NCI-H69 (cell line): ENCODE results near the gene SPR.
A peak's percentile ranks its signal among the peaks of the same experiment; 100 is the strongest.
"Not testable (repeated sequence)": the region's sequence is repeated elsewhere in the genome, so short reads cannot be mapped to it uniquely, and the experiment has no call there.

Experiments
- DNase-seq: peaks from one replicate; lab custom pipeline; 2025; lab: John Stamatoyannopoulos, UW

The SPR gene

DNA sequence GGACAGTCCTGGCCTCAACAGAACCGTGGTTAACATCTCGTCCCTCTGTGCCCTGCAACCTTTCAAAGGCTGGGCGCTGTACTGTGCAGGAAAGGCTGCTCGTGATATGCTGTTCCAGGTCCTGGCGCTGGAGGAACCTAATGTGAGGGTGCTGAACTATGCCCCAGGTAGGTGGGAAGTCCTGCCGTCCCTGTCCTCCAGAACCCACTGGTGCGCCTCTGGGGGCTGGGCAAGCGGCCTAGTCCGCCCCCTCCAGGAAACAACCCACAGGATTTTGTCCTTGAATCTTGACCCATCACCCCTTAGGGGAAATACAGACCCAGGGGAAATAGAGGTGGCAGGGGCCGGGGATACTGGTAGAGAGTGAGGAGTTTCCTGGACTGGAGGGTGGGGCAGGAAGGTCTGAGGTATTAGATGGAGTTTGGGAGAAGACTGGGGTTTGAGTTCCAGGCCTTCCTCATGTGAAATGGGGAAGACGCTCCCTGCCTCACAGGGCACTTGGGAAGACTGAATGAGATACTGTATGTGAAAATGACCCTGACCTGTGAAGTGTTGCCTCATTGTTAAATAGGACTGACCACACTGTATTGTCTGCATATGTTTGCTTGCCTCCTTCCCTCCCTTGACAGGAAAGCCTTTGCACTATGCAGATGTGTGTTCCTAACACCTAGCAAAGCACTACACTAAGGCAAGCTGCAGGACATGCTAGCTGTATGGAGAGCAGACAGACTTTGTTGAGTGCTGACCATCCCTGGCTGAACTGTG lies 1.4 kb downstream of the SPR start:
- no peak for DNase-seq

DNA sequence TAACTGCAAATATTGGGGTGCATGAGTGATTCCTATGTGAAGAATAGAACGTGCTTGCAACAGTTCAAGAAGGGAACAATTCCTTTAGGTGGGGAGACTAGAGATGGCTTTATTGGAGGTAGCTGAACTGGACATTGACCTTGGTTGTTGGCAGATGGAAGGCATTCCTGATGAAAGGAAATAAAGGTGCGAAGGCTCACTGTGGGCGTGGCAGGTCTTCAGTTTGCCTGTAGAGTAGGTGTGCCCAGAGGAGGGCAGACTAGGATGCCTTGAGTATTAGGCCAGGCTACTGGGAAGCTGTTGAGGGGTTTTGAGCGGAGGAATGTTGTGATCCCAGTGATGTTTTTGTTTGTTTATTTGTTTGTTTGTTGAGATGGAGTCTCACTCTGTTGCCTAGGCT lies 2.8 kb downstream of the SPR start:
- no peak for DNase-seq

DNA sequence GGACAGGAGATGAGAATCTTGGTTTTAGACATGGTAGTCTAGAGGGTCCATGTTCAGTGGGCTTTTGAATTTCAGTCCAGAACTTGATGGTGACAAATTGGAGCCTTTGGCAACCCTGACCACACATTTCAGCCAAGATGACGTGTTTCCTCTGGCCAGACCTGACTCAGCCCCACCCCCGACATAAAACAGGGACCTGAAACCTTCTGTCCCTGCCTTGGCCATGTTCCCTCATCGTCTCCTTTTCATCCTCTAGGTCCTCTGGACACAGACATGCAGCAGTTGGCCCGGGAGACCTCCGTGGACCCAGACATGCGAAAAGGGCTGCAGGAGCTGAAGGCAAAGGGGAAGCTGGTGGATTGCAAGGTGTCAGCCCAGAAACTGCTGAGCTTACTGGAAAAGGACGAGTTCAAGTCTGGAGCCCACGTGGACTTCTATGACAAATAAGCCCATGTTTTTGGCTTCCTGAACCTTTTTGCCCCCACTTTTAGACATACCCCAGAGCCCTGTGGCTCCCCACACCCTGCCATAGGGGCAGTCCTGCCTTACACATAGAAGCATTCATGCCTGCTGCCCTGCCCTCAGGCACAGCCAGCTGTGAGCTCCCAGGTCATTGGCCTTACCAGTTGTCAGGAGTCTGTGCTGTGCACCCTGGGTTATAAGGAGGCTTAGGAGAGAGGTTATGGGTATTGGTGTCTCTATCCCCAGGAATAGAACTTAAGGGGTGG lies 4.0 kb downstream of the SPR start:
- no peak for DNase-seq

DNA sequence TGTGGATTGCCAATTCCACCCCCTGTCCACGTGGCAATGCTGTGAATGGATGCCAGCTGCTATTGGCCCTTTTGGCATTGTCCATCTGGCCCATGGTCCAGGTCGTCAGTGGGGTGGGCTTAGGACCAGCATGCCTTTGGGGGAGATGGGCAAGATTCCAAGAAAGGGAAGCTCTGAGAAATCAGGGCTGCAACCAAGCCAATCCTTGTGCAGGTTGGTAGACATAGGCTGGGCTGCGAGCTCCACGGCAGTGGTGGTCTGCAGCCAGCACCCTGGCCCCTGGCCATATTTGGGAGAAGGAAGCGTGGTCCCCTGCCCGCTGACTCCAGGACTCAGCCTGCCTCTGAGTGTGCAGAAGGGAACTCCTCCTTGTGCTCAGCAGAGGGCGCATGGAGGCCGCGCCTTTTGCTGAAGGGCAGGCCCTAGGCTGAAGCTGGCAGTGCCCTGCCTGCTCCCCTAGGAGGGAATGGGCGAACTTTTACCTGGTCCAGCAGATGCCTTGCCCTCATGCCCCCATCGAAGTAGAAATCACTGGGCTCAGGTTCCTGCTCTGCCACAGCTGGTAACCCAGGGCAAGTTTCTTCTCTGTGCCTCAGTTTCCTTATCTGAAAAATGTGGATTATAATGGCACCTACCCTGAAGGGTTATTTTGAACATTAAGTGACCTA lies 5.4 kb downstream of the SPR start:
- peak; percentile 69 for DNase-seq

DNA sequence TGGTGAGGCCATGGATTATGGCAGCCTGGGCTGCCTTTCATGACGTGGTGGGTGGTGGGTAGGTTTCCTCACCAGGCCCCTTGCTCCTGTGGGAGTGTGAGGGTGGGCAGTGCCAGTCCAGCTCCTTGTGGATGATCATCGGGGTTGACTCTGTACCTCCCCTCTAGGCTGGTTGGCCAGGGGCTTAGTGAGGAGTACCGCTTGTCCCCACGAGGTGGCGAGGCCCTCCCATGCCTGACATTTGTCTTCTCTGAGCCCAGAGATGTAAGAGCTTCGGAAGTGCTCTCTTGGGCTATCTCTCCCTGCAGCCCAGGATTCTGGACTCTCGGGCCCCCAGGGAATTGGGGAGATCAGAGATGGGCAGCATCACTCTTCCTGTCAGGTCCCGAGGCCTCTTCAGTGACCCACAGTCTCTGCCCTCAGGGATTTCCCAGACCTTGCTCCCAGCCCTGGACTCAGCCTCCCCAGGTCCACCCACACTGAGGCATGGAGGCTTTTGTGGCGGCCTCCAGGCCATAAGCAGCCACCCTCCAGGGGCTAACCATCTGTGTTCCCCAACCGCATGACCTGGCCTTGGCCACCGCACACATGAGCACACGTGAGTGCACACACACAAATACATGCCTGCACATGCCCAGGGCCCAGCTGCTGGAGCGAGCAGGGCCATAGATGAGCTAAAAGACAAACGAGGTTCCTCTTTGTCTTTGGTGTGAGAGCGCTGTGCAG lies 6.5 kb downstream of the SPR start:
- DNase-seq, result peak; percentile 66

DNA sequence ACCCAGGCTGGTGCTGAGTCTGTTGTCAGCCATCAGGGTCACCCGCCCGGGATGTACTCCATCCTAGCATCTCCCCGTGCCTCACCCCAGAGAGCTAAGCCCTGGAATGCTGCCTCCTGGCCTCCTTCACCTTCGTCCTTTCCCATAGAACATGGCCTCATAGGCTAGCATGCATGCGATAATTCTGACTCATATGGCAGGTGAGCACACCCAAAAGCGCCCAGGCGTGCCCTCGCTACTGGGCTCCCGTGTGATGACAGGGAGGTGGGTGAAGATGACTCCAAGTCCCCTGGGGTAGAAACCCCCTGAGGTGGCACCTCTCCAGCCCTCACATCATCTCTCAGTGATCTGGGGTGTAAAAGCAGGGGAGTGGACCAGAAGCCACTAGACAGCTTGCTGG lies 7.3 kb downstream of the SPR start:
- DNase-seq, result no peak

DNA sequence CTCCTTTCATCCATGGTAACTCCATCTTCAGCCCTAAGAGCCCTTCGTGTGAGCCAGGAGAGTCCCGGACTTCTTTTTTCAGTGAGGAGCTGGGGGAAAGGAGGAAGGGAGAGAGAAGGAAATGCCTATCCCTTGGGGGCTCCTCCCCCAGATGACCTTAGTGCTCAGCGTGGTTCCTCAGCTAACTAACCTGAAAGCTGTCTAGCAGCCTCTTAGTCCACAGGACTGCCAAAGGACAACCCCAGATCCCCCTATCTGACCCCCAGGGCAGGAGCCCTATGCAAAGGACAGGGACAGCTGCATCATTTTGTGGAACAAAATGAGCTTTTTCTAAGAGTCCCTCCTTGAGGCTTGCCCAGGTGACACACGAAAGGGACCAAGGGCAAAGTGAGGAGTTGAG lies 7.9 kb downstream of the SPR start:
- no peak for DNase-seq

DNA sequence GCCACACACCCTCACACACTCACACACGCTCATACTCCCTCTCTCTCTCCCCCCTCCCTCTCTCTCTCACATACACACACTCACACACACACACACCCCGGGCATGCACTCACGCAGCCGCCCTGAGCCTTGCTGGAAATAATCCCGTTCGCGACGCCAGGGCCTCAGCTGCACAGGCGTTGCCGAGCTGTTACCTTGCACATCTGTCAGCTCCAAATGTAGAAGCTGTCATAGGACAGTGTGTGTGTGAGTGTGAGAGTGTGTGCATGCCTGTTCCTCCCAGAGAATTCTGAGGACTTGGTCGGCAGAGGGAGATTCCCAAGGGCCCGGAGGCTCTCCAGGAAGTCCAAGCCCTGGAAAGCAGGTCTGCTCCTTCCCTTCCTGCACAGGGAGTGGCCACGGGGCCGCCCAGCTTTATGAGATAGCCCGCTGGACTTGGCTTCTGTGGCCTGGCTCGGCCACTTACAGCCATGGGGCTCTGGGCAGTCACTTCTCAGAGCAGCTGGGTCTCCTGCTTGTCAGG lies 8.6 kb downstream of the SPR start:
- DNase-seq, result no peak

DNA sequence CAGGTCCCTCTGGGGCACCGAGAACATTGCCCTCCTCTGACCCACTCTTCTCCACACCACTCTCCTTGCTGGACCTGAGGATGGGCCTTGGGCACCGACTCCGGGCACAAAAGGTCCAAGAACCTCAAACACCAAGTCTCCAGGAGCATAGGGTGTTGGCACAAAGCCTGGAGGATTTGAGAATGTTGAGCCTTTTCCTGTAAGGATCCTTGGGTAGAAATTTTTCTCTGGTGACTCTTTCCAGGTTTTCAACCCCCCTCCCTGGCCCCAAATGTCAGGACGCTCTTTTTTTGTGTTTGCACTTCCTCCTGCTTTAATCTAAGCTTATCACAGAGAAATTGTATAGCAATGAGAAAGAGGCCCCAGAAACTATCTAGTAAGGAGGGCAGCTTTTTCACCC lies 9.2 kb downstream of the SPR start:
- no peak for DNase-seq

DNA sequence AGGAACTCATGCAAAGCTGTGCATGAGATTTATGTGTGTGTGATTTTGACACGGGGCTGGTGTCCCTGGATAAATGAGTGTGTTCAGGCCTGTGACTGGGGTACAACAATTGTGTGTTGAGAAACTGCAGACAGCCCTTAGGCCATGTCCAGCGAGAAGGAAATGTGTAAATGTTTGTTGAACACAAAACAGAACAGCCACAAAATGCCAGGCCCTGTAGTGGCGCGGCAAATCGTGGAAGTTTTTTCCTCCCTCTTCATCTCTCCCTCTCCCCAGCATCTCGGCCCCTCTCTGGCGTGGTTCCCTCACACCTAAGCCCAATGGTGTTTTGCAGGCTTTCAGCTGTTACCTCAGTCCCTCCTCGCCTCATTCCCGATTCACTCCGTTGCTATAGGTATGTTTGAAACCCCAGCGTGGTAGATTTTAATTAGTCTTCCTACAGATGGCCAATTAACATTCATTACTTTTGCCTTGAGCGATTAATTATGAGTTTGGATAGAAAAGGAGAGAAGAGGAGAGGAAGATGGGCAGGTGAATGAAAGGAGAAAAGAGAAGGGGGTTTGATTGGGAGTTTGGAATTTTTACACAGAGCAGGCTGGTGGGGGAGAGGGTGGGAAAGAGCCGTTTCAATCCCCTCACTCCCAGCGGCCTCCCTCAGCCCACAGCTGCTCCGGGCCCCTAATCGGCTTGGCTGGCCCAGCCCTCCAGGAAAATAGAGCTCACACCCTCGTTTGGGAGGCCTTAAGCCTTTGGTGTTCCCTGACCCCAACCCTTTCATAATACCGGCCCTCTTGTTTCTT lies 10.8 kb downstream of the SPR start:
- peak; percentile 74 for DNase-seq

DNA sequence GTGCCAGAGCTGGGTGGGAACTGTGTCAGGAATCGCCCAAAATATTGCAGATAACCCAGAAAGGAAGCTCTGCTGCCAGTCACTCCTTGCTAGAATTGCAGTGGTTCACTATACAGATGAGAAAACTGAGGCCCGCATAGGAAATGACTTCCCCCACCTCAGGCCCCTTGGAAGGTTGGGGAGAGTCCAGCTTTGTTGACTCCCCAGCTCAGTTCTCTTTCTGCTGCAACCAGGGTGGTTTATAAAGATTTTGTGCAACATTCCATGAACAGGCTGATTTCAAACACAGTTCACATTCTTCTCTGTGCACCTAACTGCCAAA lies 11.3 kb downstream of the SPR start:
- DNase-seq, result no peak

DNA sequence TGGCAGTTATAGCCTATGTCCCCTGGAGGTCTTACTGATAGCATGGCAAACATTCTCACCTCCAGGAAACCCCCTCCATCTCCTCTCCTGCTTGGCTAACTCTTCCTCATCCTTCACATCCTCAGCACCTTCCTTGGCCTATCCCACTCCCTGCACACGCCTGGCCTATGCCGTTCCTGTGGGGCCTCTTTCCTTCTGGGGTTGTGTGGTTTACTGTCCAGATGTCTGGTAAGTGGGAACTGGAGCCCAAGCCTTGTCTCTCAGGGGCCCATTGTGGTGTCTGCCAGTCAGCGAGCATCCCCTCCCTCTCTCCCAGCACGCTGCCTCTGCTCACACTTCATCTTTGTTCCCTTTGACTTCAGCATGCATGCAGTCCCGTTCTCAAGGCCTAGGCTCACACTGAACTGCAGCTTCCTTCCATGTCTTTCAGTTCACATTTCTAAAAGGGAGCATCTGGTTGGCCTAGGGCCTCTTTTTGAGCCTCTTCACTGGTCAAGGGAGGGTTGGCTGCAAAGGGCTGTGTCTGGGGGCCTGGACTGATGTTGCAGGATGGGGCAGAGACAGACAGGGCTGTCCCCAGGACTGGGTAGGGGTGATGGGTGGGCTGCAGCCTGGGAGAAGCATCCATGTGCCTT lies 13.1 kb downstream of the SPR start:
- no peak for DNase-seq

DNA sequence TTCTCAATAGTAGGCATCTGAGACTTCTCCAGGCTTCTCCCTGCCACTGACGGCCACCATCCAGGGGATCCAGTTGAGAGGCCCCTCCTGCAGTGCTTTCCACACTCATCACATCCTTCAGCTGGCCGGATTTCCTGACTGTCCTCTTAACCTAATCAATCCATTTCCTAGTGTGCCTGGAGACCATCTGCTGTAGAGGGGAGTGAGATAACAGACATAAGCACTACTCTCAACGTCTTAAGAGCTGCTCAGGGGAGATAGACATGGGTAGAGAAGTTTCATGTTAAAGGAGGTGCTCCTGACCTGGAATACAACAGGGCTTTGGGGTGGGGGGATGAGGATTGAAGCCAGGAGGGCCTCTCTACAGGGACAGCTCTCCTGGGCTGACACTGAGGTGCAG lies 14.2 kb downstream of the SPR start:
- DNase-seq, result no peak

DNA sequence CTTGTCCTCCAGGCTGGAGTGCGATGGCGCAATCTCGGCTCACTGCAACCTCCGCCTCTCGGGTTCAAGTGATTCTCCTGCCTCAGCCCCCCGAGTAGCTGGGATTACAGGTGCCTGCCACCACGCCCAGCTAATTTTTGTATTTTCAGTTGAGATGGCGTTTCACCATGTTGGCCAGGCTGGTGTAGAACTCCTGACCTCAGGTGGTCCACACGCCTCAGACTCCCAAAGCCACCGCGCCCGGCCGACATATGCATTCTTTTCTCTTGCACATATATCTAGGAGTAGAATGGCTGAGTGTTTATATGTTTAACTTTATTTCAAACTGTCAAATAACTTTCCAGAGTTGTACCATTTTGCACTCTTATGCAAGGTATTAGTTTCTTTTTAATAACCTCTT lies 20.2 kb downstream of the SPR start:
- not testable (repeated sequence) for DNase-seq

DNA sequence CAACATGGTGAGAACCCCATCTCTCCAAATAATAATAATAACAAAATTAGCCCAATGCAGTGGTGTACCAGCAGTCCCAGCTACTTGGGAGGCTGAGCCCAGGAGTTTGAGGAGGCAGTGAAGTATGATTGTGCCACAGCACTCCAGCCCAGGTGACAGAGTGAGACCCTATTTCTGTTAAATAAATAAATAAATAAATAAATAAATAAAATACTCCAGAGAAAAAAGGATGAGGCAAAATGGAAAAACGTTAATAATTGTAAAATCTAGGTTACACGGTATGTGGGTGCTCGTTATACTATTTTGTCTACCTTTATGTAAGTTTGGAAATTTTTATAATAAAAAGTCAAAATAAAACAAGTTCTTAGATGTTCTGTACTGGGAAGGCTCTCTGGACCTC lies 21.5 kb downstream of the SPR start:
- DNase-seq, result no peak

DNA sequence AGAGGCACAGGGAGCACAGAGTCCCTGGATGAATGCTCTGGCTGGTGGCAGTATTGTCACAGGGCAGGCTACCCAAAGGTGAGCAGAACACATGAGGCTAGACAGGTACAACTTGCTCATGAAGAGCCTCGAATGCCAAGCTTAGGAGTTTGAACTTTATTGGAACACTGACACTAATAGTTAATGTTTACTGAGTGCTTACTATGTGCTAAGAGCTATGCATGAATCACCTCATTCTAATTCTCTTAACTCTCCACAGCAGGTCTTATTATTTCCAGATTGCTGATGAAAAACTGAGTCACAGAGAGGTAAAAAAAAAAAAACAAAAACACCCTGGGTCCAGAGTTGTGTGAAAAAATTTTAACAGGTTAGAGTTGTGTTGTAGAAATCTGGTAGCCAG lies 24.0 kb downstream of the SPR start:
- no peak for DNase-seq

DNA sequence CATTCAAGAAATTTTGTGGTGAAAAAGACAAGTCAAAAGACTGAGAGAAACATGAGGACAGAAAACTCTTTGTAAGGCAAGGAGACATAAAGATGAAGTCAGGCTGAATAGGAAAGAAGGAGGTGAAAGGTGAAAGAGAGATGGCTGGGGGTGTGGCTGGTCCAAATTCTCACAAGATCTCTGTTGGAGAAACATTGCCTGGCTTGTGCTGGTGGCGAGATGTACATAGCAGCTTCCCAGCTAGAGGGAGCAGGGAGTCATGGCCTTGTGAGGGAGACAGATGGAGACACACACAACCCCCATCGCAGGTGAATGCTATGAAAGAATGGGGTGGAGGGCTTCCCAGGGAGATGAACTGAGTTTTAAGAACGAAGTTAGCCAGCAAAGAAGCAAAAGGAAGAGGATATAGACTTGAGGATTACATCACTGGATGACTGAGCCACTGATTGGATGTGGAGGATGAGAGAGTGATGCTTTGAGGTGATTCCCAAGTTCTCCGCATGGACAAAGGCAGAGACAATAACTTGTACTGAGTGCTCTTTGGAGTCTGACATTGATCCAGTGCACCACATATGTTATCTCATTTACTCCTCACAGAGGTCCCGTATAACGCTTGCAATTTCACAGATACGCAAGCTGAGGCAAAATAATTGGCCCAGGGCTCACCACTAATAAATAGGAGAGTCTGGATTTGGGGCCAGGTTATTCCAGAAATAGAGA lies 26.4 kb downstream of the SPR start:
- DNase-seq, result peak; percentile 8

DNA sequence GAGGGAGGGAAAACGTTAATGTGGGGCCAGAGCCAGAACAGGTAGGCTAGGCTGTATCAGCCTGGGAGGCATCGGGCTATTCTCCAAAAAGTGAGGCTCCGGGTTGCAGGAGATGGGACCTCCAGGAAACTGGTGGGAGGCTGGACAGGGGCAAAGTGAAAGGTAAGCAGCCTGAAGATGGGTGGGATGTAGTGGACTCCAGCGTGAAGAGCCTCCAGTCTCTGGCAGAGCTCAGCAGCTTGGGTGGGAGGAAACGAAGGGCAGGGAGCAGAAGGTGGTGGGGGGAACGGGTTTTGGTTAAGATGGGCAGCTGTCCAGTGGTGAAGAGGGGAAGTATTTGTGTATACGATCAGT lies 27.0 kb downstream of the SPR start:
- no peak for DNase-seq

DNA sequence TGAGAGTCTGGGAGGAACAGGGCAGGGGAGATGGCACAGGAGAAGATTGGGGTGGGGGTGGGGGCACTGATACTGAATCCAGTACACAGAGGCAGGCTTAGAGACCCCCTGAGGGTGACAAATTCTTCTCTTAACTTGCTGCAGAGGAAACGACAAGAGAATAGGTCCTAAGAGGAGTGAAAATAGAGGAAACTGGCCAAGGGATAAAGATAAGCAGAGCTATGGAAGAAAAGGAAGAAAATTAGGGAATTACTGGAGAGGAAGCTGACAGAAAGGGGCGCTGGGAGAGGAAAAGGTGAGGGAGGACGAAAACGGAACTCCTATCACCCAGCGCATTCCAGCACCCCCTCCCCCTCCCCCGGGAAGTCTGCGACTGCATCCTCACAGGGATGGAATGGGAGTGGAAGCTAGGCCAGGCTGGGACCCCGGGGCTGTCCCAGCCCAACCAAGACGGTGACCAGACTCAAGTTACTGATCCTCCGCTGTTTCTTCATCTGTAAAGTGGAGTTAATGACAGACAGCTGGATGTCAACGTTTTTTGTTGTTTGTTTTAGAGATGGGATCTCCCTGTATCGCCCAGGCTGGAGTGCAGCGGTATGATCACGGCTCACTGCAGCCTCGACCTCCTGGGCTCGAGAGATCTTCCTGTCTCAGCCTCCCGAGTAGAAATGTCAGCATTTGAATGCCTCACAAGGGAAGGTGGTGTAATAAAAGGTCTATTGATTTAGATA lies 27.5 kb downstream of the SPR start:
- peak; percentile 9 for DNase-seq
